Lung (tissue), 12 donors: ENCODE measurements around the gene RAB23. TPM values are rescaled to one million over a fixed set of nuclear protein-coding genes. Genes with fewer than 3 reads are reported as not detected.

ENCODE experiments used
- ATAC-seq: fragments of 200-7000 bp; cut with Tn5 transposase; one replicate; pipeline ENCODE4 v1.9.1; 2020; ENCODE audit warnings: moderate number of reproducible peaks; ENCODE audit not compliant: insufficient read depth, low FRiP score
- DNase-seq, 3 donors: peaks; one replicate each; pipeline ENCODE4 v3.0.0-alpha.2; 2013 to 2017
- H3K27ac ChIP-seq, 2 donors: one replicate each; pipeline ENCODE4 v1.5.1; 2013; ENCODE audit warnings: mild to moderate bottlenecking in 2 of 2, moderate library complexity in 2 of 2, control low read depth in 1 of 2, inconsistent platforms in 1 of 2, low read depth in 1 of 2, low read length in 1 of 2
- H3K27me3 ChIP-seq, 3 donors: one replicate each; pipeline ENCODE4 v1.5.1; 2013; ENCODE audit warnings: low read length in 2 of 3; ENCODE audit not compliant: control insufficient read depth in 3 of 3, insufficient read depth in 3 of 3
- H3K36me3 ChIP-seq, 4 donors: one replicate each; pipeline ENCODE4 v1.5.1; 2013; ENCODE audit warnings: low read length in 4 of 4, mild to moderate bottlenecking in 1 of 4, moderate library complexity in 1 of 4; ENCODE audit not compliant: control insufficient read depth in 4 of 4, insufficient read depth in 4 of 4
- H3K4me1 ChIP-seq, 5 donors: one replicate each; pipeline ENCODE4 v1.5.1; 2013; ENCODE audit warnings: low read length in 5 of 5, mild to moderate bottlenecking in 2 of 5, moderate library complexity in 1 of 5; ENCODE audit not compliant: control insufficient read depth in 5 of 5, insufficient read depth in 5 of 5
- H3K4me3 ChIP-seq: one replicate; pipeline ENCODE4 v1.5.1; 2013; ENCODE audit warnings: mild to moderate bottlenecking, control low read depth, moderate library complexity
- H3K9ac ChIP-seq, 2 donors: one replicate each; pipeline ENCODE4 v1.5.1; 2013; ENCODE audit warnings: low read length in 2 of 2, control low read depth in 1 of 2; ENCODE audit not compliant: insufficient read depth in 1 of 2
- H3K9me3 ChIP-seq, 4 donors: one replicate each; pipeline ENCODE4 v1.5.1; 2013; ENCODE audit warnings: low read length in 3 of 4, mild to moderate bottlenecking in 1 of 4, moderate library complexity in 1 of 4; ENCODE audit not compliant: control insufficient read depth in 4 of 4, insufficient read depth in 3 of 4
- WGBS, 2 donors: extraction: QIAGEN DNeasy Blood & Tissue Kit; methylation state at CpG; one replicate each; pipeline ENCODE4 v1.1.7; 2013; 5-methylcytosine and 5-hydroxymethylcytosine counted together
- polyA plus RNA-seq, 2 donors: library from polyadenylated mRNA; stranded (reverse); fragments of 200-250 nt; gene quantifications; one replicate each; pipeline ENCODE4 v1.2.1, GENCODE V29; 2013
- total RNA-seq, 2 donors: library from RNA; depleted of rRNA in 1 of 2; stranded (reverse); fragments of >200 nt in 1 of 2; gene quantifications; one replicate each; pipeline ENCODE4 v1.2.1, GENCODE V29; 2014 to 2021
- TF ChIP-seq, protein P1 (sequence below): IDR thresholded peaks from 2 replicates; pipeline ENCODE4 v1.5.1; 2012; ENCODE audit warnings: mild to moderate bottlenecking; ENCODE audit errors: control extremely low read depth, extremely low read depth
- donor health status: control.
- donor health status: control.
- donor health status: Bipolar disorder and iron deficiency.
- donor health status: healthy.
- donor health status: DM: yes; HTN: yes; CAD: no.

RAB23 gene
- total and polyA plus RNA-seq, 4 donors: 4.2 to 26.7 (median 6.9) TPM

DNA sequence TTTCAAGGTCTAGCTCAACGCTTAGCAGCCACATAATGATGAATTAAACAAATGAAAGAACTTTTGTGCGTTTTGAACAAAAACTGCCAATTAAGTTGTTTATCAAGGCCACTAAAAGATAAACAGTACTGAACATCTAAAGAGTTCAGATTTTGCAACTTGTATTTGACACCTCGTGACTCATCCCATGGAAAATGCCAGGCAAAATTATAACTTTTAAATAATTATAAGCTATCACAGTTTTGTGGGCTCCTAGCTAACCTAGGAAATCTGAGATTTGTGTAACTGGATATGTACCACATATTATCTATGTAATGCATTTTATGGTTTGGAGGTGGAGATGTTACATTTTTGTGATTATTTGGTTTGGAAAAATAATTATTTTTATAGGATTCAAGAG lies 59.6 kb downstream of the RAB23 start:
- ATAC-seq: no peak
- Histone ChIP-seq H3K36me3 (peaks cover 1 to 12% (median 7%) of the 10 kb centered on the region in 4 donors), H3K4me3 (no peak overlapping the region), H3K9me3 (peaks cover 0 to 4% (median 2%) of the 10 kb centered on the region in 4 donors), H3K27me3 (no peaks in the 10 kb centered on the region), H3K9ac (no peak overlapping the region), H3K4me1 (no peaks in the 10 kb centered on the region), H3K27ac (no peak overlapping the region)
- 82 to 84% methylated on average over 3 of the region's 3 CpGs for WGBS, 2 donors
- TF ChIP-seq, protein P1, sequence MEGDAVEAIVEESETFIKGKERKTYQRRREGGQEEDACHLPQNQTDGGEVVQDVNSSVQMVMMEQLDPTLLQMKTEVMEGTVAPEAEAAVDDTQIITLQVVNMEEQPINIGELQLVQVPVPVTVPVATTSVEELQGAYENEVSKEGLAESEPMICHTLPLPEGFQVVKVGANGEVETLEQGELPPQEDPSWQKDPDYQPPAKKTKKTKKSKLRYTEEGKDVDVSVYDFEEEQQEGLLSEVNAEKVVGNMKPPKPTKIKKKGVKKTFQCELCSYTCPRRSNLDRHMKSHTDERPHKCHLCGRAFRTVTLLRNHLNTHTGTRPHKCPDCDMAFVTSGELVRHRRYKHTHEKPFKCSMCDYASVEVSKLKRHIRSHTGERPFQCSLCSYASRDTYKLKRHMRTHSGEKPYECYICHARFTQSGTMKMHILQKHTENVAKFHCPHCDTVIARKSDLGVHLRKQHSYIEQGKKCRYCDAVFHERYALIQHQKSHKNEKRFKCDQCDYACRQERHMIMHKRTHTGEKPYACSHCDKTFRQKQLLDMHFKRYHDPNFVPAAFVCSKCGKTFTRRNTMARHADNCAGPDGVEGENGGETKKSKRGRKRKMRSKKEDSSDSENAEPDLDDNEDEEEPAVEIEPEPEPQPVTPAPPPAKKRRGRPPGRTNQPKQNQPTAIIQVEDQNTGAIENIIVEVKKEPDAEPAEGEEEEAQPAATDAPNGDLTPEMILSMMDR: no peak
- DNase-seq: no peak

DNA sequence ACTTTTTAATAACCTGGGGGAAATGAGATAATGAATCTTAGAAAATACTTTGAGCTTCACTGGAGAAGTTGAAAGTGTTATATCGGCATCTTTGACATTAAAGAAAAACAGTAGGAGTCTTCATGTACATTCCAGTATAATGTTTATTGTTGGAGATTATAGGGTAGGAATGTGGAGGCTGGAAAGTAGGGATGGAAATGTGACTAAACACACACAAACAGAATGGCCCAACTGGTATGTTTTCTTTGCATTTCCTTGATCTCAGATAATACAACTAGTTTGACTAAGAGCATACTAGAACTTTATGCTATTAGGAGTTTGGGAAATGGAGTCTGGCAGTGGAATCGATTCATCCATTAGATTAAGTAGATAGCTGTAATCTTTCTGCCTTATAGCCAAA lies 60.1 kb downstream of the RAB23 start:
- DNase-seq (no peak), ATAC-seq (no peak)
- TF ChIP-seq, protein P1: no peak
- no peak overlapping the region for H3K4me3 ChIP-seq
- H3K4me1 ChIP-seq: no peaks in the 10 kb centered on the region
- no peaks in the 10 kb centered on the region for H3K27me3 ChIP-seq
- peaks cover 1 to 12% (median 7%) of the 10 kb centered on the region in 4 donors for H3K36me3 ChIP-seq
- H3K9ac ChIP-seq: no peak overlapping the region
- H3K27ac ChIP-seq: no peak overlapping the region
- H3K9me3 ChIP-seq: peaks cover 0 to 4% (median 2%) of the 10 kb centered on the region in 4 donors
- WGBS, 2 donors: 92 to 96% methylated on average over 2 of the region's 2 CpGs

DNA sequence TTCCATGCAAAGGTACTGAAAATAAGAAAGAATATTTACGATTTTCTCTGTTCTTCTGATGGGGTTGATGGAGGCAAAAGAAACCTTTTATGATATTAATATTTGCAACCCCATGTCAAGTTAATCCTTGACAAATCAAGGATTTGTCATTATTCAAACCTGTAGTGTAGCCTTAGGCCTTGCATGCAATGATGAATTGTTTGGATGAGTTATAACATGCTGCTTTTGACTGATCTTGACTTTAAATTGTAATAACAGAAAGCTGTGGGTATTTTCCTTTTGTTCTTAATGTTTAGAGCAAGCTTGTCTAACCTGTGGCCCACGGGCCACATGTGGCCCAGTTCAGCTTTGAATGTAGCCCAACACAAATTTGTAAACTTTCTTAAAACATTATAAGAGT lies 63.0 kb downstream of the RAB23 start:
- DNase-seq (no peak), ATAC-seq (no peak)
- WGBS, 2 donors: 94 to 100% methylated on average over 2 of the region's 2 CpGs
- TF ChIP-seq, protein P1: no peak
- no peak overlapping the region for H3K9ac ChIP-seq
- no peak overlapping the region for H3K4me3 ChIP-seq
- H3K4me1 ChIP-seq: no peaks in the 10 kb centered on the region
- no peaks in the 10 kb centered on the region for H3K27me3 ChIP-seq
- no peak overlapping the region for H3K27ac ChIP-seq
- H3K36me3 ChIP-seq: peaks cover 1 to 11% (median 8%) of the 10 kb centered on the region in 4 donors
- H3K9me3 ChIP-seq: no peaks in the 10 kb centered on the region

DNA sequence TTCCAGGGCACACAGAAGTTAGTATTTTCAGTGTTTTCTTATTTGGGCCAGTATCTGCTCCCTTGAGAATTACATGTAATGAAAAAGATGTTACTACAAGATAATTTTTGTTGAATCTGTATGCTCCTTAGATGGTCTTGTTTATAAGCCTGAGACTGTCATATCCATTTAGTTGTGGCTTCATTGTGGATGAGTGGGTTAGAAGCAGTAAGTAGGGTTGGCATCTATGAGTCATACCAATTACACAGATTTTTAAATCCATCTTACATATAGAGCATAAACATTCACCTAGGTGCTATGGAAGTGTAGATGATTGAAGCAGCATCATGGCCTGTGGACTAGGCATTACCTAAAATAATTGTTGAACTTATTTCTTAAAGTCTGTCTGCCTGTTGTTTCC lies 63.4 kb downstream of the RAB23 start:
- no peak overlapping the region for H3K4me3 ChIP-seq
- no peak overlapping the region for H3K27ac ChIP-seq
- DNase-seq (no peak), ATAC-seq (no peak)
- TF ChIP-seq, protein P1: no peak
- no peak overlapping the region for H3K9ac ChIP-seq
- H3K9me3 ChIP-seq: no peaks in the 10 kb centered on the region
- H3K27me3 ChIP-seq: no peaks in the 10 kb centered on the region
- H3K4me1 ChIP-seq: no peaks in the 10 kb centered on the region
- peaks cover 1 to 14% (median 10%) of the 10 kb centered on the region in 4 donors for H3K36me3 ChIP-seq
